ENCODE data around the gene PDGFD.
A peak's percentile ranks its signal among the peaks of the same experiment; 100 is the strongest.

Gene PDGFD

GRCh38 chr11:103994518-103994917, 169.4 kb downstream of the PDGFD start:
- no peak for DNase-seq

GRCh38 chr11:103994094-103994493, 169.9 kb downstream of the PDGFD start:
- no peak for DNase-seq

- no peak for DNase-seq
Observed at GRCh38 chr11:103993507-103993906, 170.4 kb downstream of the PDGFD start.

- DNase-seq, result peak; percentile 75
Observed at GRCh38 chr11:103988595-103988969, 175.4 kb downstream of the PDGFD start.

- DNase-seq, result peak; percentile 74
Observed at GRCh38 chr11:103987629-103988594, 176.0 kb downstream of the PDGFD start.

GRCh38 chr11:103985041-103985440, 178.9 kb downstream of the PDGFD start:
- no peak for DNase-seq

GRCh38 chr11:103980108-103980507, 183.8 kb downstream of the PDGFD start:
- DNase-seq, result no peak

- peak; percentile 82 for DNase-seq
Observed at GRCh38 chr11:103978616-103979595, 185.0 kb downstream of the PDGFD start.

GRCh38 chr11:103972013-103972412, 191.9 kb downstream of the PDGFD start:
- DNase-seq, result no peak

- no peak for DNase-seq
Observed at GRCh38 chr11:103970701-103971249, 193.2 kb downstream of the PDGFD start.

- no peak for DNase-seq
Observed at GRCh38 chr11:103968685-103969084, 195.3 kb downstream of the PDGFD start.

GRCh38 chr11:103967985-103968384, 196.0 kb downstream of the PDGFD start:
- no peak for DNase-seq

GRCh38 chr11:103964390-103964789, 199.6 kb downstream of the PDGFD start:
- peak; percentile 31 for DNase-seq

- DNase-seq, result no peak
Observed at GRCh38 chr11:103963648-103964047, 200.3 kb downstream of the PDGFD start.

- DNase-seq, result no peak
Observed at GRCh38 chr11:103961010-103961409, 202.9 kb downstream of the PDGFD start.

GRCh38 chr11:103960108-103960507, 203.8 kb downstream of the PDGFD start:
- DNase-seq, result no peak

GRCh38 chr11:103959279-103959942, 204.5 kb downstream of the PDGFD start:
- no peak for DNase-seq

- DNase-seq, result peak; percentile 12
Observed at GRCh38 chr11:103958475-103959215, 205.3 kb downstream of the PDGFD start.

GRCh38 chr11:103953797-103954486, 210.0 kb downstream of the PDGFD start:
- DNase-seq, result peak; percentile 10

- no peak for DNase-seq
Observed at GRCh38 chr11:103949781-103950180, 214.2 kb downstream of the PDGFD start.

- DNase-seq, result no peak
Observed at GRCh38 chr11:103948187-103948763, 215.7 kb downstream of the PDGFD start.
